GM19452 (cell line): Measurements from ENCODE around the gene CHRM1.
"Not testable (repeated sequence)": the region's sequence is repeated elsewhere in the genome, so short reads cannot be mapped to it uniquely, and the experiment has no call there.

ENCODE experiments used
- ATAC-seq: cut with Tn5 transposase; IDR thresholded peaks from one replicate; pipeline ENCODE4 v1.9.1; 2021; ENCODE audit not compliant: unreplicated experiment

Gene CHRM1, protein sequence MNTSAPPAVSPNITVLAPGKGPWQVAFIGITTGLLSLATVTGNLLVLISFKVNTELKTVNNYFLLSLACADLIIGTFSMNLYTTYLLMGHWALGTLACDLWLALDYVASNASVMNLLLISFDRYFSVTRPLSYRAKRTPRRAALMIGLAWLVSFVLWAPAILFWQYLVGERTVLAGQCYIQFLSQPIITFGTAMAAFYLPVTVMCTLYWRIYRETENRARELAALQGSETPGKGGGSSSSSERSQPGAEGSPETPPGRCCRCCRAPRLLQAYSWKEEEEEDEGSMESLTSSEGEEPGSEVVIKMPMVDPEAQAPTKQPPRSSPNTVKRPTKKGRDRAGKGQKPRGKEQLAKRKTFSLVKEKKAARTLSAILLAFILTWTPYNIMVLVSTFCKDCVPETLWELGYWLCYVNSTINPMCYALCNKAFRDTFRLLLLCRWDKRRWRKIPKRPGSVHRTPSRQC

DNA sequence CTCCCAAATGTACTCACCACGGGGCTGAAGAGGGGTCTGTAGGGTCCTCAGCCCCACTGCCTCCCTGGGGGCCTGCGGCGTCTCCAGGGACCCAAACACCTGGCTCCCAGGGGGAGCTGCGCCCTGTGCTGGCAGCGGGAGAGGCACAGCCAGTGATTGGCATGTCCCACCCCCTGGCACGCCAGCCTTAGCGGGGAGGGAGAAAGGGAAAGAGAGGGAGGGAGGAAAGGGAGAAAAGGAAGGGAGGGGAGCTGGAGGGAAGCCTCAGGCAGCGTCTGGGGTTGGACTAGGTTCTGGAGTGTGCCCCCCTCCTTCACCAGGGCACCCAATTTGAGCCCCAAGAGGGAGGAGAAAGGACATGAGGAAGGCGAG is at the start of gene CHRM1:
Gene CHRM1, minus strand, starts transcription at position 163 of the 372 bp plus-strand sequence. CDS start 10,263 bp downstream, outside the sequence.
- ATAC-seq = no peak

DNA sequence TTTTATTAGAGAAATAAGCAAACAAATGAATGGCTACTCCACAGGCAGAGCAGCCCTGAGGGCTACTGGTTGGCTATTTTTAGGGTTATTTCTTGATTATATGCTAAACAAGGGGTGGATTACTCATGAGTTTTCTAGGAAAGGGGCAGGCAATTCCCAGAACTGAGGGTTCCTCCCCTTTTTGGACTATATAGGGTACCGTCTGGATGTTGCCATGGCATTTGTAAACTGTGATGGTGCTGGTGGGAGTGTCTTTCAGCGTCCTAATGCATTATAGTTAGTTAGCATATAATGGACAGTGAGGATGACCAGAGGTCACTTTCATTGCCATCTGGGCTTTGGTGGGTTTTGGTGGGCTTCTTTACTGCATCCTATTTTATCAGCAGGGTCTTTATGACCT is 44.4 kb upstream of the CHRM1 start:
- no peak for ATAC-seq

DNA sequence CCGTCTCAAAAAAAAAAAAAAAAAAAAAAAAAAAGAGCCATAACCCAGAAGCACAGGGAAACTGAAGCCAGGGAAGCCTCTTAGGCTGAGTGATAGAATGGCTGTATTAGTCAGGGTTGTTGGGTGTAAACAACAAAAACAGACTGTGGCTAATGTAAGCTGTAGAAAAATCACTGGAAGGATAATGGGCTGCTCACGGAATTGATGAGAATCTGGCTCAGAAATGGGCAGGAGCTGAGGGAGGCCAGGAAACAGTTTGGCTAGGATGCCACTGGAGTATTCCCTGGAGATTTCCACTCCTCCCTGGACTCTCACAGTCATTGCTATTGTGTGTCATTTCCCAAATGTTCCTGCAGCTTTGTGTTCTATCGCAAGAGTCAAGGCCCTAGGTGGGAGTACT is 41.2 kb upstream of the CHRM1 start:
- no peak for ATAC-seq

DNA sequence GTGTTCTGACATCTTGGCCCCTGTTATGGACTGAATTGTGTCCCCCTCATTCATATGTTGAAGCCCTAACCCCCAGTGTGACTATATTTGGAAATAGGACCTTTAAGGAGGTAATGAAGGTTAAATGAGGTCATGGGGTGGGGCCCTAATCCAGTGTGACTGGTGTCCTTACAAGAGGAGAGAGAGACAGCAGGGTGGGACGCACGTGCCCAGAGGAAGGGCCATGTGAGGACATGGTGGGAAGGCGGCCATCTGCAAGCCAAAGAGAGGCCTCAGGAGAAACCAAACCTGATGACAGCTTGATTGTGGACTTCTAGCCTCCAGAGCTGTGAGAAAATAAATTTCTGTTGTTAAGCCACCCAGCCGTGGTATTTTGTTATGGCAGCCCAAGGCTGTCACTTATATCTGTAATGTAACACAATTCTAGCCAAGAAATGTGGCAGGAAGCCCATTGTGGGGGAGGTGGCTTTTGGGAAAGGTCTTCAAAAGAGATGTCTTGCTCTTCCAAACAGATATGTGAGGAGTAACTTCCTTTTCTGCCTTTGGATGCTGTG is 39.9 kb upstream of the CHRM1 start:
- ATAC-seq = no peak

DNA sequence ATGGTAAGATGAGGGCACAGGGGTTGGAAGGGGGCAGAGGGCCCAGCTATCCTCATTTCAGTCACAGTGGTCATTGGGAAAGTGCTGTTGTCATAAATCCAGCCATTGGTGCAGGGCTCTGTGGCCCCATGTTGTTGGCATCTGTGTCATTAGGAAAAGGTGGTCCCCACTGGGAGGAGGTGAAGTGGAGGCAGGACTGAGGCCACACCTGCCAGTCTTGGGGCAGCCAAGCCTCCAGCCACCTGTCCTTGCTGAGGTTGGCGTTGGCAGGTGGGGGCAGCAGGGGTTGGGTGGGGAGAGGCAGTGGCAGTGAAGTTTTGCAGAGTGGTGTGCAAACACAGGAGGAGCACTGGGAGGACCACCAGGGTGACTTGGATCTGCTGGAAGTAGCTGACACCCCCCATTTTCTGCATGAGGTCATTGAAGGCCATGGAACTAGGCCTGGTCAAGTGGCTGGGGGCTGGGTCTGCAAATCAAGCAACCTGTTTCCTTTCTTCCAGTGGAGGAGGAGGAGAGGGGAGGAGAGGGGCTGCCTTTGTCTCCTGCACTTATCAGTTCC is 38.3 kb upstream of the CHRM1 start:
- no peak for ATAC-seq

DNA sequence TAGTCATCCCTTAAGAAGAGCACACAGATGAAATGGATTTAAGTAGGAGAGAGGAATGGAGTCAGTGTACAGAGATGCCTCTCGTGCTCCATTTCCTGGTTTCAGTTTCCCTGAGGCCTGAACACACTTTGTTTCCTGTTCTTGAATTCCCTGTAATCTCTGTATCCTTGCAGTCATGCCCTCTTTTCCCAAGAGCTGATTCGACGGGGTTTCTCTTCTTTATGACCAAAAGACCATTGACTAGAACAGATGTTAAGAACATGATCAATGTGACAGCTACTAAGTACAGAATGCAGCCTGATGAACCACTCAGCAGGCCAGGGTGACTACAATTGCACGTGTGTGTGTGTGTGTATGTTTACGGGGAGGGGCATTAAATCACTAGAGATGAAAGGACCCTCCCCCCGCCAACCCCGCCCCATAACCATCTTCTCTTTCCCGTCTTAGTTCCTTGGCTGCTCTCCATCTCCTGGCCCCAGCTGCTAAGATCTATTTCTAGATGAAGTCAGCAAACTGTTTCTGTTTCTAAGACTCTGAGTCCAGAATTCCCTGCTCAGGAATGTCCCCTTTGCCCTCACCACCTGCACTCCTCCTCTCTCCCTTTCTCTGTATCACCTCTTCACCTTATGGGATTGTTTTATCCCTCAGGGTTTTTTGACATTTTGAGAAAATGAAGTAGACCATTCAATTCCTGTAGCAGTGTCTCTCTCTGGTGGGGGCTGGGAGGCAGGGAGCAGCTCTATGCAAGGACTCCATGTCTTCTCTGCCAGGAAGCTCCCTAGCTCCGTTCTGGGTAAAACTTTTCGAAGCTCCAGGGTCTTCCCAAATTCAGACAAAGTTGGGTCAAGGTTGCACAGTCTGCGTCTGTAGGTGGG is 37.6 kb upstream of the CHRM1 start:
- ATAC-seq = no peak

DNA sequence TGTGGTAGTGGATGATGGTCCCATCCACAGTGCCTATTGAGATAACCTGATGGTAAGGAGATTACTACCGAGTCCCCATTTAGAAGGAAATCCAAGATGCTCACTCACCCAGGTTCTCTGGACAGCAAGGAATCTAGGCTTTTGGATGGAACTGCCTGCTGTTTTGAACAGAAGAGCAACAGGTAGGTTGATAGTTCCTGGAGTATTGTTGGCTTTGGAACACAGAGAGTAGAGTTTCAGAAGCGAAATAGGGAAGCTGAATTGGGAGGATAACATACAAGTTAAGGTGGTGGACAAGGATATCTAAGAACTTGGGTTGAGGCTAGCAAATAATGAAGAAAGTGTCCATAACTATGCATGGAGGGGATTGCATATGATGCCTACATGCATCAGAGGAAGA is 36.0 kb upstream of the CHRM1 start:
- no peak for ATAC-seq

DNA sequence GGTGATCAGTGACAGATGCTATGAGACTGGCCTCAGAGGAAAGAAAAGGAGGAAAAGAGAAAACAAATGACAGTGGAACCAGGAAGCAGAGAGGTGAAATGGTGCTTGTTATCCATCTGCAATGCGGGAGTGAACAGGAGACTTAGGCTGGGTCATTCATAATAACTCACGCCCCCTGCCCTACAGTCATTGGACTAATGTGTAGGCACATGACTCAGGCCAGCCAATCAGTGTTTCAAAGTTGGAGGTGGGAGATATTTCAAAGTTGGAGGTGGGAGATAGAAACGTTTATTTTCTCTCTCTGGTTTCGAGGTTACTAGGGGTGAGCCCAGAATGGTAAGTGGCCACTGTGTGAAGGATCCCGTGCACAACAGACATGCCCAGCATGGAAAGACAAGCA is 33.3 kb upstream of the CHRM1 start:
- ATAC-seq = no peak

DNA sequence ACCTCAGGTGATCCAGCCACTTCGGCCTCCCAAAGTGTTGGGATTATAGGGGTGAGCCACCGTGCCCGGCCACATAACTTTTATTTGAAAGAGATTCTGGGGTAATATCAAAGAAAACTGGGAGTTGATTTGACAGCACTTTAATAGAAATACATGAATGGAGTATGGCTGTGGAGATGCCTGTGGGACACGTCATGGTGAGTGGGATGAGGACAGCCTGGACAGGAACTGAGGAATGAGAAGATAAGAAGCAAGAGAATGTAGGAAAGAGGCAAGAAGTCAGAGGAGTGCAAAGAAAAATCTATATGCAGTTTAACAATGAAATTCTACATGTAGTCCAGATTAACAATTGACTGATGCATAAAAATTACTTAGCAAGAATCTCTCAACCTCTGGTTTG is 32.6 kb upstream of the CHRM1 start:
- ATAC-seq = no peak

DNA sequence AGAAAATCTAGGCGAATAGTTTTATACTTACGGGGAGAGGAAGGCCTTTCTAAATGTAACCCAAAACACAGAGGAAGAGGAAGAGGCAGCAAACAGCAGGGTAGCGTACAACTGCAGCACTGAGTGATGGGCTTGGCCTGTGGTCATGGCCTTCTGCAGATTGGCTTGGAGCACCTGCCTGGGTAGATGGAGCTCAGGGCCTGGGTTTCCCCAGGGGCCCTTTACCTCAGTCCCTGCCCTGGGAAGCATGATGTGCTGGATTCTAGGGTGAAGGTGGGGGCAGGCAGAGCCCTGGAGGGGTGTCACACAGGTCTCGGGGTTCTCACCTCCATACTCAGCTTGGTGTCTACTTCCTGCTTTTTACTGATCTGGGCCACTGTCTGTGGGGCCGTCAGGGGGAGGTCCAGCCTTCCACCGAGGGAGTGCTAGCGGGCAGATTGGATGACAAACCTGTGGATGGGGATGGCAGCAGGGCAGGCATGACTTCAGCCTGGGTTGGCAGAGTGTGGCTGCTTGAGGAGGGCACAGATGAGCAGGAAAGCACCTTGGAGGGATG is 27.7 kb upstream of the CHRM1 start:
- ATAC-seq = no peak

DNA sequence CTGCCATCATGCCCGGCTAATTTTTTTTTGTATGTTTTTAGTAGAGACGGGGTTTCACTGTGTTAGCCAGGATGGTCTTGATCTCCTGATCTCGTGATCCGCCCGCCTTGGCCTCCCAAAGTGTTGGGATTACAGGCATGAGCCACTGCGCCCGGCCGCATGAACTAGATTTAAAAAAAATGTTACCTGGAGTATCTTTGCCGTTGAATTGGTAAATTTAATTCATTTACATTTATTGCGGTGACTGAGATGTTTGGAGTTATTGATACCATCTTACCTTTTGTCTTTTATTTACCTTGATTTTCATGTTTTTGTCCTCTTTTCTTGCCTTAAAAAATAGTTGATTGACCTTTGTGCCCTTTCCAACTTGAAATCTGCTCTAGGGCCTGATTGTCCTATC is 24.4 kb upstream of the CHRM1 start:
- ATAC-seq = not testable (repeated sequence)

DNA sequence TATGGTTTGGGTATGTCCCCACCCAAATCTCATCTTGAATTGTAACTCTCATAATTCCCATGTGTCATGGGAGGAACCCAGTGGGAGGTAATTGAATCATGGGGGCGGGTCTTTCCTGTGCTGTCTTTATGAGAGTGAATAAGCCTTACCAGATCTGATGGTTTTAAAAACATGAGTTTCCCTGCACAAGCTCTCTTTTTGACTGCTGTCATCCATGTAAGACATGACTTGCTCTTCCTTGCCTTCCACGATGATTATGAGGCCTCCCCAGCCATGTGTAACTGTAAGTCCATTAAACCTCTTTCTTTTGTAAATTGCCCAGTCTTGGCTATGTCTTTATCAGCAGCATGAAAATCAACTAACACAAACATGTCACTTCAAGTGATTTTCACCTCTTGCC is 16.4 kb upstream of the CHRM1 start:
- not testable (repeated sequence) for ATAC-seq

DNA sequence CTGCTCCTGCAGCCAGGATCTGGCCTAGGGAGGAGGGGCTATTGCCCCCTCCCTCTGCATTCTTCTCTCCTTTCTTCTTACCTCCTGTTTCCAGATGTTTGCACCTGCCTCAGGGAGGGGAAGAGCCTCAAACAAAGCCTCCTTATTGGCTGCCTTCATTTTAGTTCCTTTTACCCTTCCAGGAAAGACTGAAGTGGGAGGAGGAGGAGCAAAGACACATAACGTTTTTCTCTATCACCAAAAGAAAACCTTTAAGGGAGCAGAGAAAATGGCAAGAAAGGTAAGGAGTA is 13.3 kb upstream of the CHRM1 start:
- no peak for ATAC-seq

DNA sequence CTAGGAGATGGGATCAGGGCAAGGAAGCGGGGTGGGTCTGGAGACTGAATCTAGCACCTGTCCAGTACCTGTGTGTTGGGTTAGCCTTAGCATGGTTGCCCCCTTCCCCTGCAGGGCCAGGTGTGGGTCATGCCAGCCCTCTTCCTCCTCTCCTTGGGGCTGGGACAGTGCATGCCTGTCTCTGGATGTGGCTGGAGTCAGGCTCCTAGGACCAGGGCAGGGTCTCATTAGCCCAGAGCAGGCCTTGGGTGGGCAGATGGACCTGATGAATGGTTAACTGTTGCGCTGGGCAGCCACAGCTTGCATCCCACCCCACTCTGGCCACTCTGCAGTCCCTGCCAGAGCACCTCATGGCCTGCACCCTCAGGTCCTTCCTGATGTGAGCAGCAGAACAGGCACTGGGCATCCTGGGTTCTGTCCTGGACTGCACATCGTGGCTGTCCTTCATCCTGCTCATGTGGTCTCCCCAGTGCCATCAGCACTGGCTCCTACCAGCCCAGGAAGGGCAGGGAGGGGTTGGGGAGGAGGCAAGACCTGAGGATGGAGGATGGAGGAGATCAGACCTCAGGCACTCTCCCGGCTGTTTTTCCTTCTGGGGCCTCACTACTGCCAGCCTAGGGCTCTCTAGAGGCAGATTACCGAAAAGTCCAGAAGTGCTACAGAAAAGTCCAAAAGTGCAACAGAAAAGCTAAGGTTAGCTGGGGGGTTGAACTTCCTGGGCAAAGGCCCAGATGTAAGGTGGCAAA is 12.8 kb upstream of the CHRM1 start:
- ATAC-seq = no peak

DNA sequence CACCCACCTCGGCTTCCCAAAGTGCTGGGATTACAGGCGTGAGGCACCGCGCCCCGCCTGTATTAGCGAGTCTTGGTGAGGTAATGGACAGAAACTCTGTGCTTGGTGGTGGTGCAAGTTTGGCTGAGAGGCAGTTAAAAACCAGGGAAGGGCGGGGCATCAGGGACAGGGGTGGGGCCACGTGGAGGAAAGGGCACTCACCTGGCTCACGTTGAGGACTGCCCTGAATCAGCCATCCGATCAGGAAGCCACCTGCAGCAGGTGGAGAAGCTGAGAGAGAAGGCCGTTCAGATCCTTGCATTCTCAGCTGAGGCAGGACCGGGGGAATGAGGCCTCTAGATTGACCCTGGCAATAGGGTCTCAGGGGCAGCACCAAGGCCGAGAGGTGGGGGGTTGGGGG is 12.1 kb upstream of the CHRM1 start:
- ATAC-seq = no peak

DNA sequence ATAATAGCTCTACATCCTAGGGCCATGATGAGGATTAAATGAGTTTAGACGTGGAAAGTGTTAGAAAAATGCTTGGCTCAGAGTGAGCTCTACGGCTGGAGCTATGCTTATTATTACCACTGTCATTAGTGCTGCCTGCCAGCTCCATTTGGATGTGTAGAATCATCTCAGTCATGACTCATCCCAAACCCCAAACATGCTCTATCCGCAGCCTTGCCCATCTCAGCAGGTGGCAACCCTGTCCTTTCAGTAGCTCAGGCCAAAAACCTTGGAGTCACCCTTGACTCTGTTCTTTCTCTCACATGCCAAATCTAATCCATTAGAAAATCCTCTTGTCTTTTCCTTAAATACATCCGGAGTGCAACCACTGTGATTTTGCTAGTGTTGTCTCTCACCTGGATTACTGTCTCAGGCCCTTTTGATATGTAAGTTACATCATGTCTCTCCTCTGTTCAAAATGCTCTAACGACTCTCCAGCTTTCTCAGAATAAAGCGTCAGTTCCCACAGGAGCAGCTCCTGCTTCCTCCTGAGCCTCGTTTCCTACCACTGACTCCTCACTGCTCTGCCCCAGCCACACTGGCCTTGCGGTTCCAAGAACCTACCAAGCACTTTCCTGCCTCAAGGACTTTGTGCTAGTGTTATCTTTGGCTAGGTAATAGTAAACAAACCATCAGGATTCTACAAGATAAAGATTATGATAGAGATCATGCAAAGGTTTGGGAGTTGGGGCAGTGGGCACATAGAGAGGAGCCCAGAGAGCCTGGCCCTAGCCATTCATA is 10.5 kb upstream of the CHRM1 start:
- ATAC-seq = no peak

DNA sequence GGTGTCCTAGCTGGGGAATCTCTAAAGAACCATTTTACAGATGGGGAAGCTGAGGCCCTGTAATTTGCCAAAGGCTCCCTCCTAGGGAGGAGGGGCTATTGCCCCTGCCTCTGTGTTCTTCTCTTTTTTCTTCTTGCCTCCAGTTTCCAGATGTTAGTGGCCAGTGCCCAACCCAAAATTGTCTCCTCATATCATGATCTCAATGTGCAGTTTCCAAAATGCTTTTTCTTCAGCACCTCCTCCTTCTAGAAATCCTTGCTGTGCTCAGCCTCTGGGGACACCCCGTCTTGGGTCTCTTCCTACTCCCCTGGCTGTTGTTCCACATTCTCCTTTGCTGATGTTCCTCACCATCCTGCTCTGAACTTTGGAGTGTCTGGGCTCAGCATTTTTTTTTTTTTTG is 9.5 kb upstream of the CHRM1 start:
- no peak for ATAC-seq

DNA sequence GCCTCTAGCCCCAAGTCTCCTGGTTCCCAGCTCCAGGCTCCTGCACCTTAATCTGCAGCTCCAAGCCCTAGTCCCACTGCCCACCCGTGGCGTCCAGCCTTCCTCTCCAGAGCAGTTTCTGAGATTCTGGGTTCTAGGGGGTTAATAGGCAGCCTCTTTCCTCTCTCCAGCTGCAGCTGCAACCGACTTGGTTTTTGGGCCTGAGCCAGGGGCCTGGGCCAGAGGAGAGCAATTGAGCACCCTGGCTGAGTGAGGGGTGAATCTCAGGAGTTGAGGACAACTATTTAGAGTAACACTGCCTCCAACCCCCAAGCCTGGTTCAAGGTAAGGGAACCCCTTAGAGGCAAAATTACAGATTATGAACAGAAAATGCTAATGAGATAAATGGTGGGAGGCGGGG is 9.0 kb upstream of the CHRM1 start:
- no peak for ATAC-seq

DNA sequence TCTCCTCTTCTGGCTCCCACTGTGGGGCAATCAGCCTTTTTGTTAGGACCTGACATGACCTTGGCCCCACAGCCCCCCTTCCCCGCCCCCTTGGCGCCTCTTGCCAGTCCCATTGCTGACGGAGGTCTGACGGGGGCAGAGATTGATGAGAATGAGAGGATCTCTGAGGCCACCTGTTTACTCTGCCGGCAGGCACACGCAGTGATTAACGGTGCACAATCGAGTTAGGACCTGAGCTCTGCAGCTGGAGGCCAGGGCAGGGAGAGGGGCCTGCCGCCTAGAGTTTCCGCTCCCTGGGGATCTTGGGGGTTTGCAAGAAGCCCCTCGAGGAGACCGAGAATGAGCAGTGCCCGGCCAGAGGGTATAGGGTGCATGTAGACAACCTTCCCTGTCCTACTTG is 6.8 kb upstream of the CHRM1 start:
- no peak for ATAC-seq
